HG03521 (cell line): ENCODE data around the gene SKAP1.

ENCODE experiments used
- ATAC-seq: cut with Tn5 transposase; IDR thresholded peaks from one replicate; pipeline ENCODE4 v1.9.1; 2021; ENCODE audit warnings: mild to moderate bottlenecking, moderate library complexity; ENCODE audit not compliant: unreplicated experiment

Gene SKAP1

GRCh38 chr17:48153691-48154358 lies 276.2 kb downstream of the SKAP1 start:
- no peak for ATAC-seq

- no peak for ATAC-seq
Measured at GRCh38 chr17:48152289-48152688, 277.7 kb downstream of the SKAP1 start.

GRCh38 chr17:48151220-48151619 lies 278.8 kb downstream of the SKAP1 start:
- ATAC-seq, result no peak

- no peak for ATAC-seq
Measured at GRCh38 chr17:48150597-48151001, 279.4 kb downstream of the SKAP1 start.

GRCh38 chr17:48149787-48150463 lies 280.1 kb downstream of the SKAP1 start:
- no peak for ATAC-seq

GRCh38 chr17:48148854-48149786 lies 280.9 kb downstream of the SKAP1 start:
- ATAC-seq, result no peak

- ATAC-seq, result no peak
Measured at GRCh38 chr17:48148029-48148770, 281.8 kb downstream of the SKAP1 start.

GRCh38 chr17:48144976-48145798 lies 284.8 kb downstream of the SKAP1 start:
- no peak for ATAC-seq

GRCh38 chr17:48144231-48144630 lies 285.8 kb downstream of the SKAP1 start:
- no peak for ATAC-seq

GRCh38 chr17:48143629-48144028 lies 286.4 kb downstream of the SKAP1 start:
- no peak for ATAC-seq

GRCh38 chr17:48139944-48140343 lies 290.1 kb downstream of the SKAP1 start:
- no peak for ATAC-seq

GRCh38 chr17:48137656-48138055 lies 292.4 kb downstream of the SKAP1 start:
- no peak for ATAC-seq

GRCh38 chr17:48134912-48135480 lies 295.0 kb downstream of the SKAP1 start:
- no peak for ATAC-seq

GRCh38 chr17:48132385-48132784 lies 297.6 kb downstream of the SKAP1 start:
- ATAC-seq, result no peak

- no peak for ATAC-seq
Measured at GRCh38 chr17:48131216-48131824, 298.7 kb downstream of the SKAP1 start.

- ATAC-seq, result no peak
Measured at GRCh38 chr17:48129981-48130380, 300.0 kb downstream of the SKAP1 start.

GRCh38 chr17:48128400-48128799 lies 301.6 kb downstream of the SKAP1 start:
- ATAC-seq, result no peak

GRCh38 chr17:48127371-48128051 lies 302.5 kb downstream of the SKAP1 start:
- no peak for ATAC-seq

GRCh38 chr17:48126532-48126850 lies 303.5 kb downstream of the SKAP1 start:
- no peak for ATAC-seq
